NCI-H128 (cell line): ENCODE measurements around the gene CENPP.

ENCODE experiments used
- DNase-seq: peaks from one replicate; lab custom pipeline; 2025; ENCODE audit not compliant: unreplicated experiment; lab: John Stamatoyannopoulos, UW

The CENPP gene

GRCh38 chr9:92652461-92652860, 326.7 kb downstream of the CENPP start:
- DNase-seq = no peak

DNA sequence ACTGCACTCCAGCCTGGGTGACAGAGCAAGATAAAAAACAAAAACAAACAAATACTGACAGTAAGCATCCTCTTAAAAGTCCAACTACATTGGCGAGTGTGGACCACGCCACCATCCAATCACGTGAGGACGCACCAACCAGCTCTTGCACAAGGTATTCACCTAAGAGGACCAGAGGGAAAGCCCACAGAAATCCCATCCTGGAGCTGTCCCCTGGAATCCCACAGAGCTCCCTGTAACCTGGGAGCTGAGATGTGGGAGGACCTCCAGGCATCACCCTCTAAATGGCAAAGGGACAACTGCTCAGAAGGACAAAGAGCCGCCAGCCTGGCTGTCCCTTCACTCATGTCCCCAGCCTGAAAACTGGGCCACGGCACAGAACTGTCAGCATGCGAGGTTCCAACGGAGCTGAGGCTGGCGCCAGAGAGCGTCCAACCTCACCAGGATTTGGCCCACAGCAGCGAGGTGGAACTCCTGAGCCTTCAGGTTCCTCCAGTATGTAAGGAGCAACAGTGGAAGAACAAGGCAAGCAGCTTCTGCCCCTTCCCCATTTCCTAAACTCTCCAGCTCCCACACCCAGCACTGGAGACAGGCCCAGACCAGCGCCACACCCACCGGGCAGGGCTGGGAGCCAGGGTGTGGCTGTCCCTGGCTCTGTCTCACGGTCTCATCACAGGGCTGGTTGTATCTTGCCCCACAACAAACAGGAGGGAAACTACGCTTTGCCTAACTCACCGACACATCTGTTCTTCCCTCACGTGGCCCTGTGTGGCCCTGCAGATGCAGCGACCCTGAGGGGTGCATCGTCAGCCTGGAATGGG, 328.9 kb downstream of the CENPP start:
- DNase-seq = no peak

DNA sequence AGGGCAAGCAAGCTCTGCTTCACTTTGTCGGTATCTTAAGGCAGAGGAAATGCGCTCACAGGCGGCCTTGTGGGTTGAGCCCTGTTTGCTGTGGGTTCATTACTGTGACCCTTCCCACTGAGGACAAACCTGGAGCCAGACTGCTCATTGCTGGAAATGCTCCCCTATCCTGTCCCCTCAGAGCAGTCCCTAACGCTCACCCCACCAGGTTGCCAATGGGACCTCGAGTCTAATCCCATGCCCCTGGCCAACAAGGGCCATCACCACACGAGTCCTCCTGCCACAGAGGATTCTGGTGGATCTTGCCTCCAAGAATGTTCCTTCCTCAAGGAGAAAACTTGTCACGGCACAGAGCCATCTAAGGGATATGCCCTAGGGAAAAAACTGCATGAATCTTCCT, 329.6 kb downstream of the CENPP start:
- DNase-seq = no peak

GRCh38 chr9:92655896-92656536, 330.3 kb downstream of the CENPP start:
- DNase-seq = no peak

DNA sequence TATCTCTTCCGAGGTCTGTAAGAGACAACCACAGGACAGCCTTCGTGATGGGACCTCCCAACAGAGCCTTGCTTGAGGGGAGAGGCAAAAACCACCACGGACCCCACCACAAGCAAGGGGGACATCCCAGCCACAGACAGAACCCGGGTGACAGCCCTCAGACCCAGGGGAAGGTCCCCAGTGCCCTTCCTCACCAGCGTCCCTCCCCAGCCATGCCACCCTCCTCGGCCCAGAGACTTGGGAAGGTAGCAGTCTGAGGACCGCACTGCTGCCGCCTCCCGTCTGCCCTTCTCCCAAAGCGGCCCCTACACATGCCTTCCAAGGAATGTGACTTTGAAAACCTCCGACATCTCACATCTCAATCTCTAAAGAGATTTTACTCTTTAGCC, 330.8 kb downstream of the CENPP start:
- no peak for DNase-seq

DNA sequence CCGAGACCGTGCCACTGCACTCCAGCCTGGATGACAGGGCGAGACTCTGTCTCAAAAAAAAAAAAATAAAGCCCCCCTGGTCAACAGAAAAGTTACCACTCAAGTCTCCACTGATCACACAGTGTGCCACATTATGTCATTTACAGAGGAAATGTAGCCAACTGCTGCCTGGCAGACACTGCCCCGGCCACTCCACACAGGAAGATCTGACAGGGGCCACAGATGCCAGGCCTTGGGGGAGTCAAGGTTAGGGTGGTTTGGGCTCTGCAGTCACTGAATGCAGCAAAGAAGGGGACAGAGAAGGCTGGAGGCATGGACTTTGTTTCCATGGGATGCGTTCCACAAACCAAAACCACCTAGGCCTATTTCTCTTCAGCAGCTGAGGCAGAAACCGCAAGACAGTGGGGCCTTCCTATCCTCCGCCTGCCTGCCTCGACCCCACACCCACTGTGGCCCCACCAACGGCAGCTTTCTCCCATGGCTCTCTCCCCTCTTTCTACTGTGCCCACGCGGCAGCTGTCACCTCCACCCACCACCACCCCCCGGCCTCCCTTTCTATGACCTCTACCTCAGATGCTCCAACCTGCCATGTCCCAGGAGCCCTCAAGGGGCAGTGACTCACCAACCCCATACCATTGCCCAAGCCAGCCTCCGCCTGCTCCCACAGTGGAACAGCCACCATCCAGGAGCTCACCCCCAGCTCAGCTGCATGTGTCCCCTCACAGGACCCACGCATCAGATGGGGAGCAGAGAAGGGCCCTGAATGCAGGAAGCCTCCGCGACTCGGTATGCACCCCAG, 331.7 kb downstream of the CENPP start:
- DNase-seq = no peak

- DNase-seq = no peak
These were observed 332.4 kb downstream of the CENPP start for GRCh38 chr9:92658176-92658575.

DNA sequence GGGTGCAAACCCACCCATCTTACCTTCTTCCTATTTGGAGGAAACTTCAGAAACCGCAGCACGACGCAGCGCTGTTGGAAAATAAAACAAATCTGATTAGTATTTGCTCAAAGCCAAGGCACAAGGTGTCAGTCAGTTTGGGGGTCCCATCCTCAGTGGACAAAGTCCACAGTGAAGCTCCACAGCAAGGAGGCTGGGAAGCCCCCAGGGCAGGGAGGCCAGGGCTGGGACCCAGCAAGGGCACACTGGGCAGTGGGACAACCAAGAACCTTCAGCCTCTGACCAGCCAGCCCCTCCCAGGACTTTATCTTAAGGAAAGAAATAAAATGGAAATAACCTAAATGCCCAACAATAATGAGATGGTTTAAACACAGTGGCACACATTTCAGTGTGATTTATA, 332.9 kb downstream of the CENPP start:
- DNase-seq = no peak

GRCh38 chr9:92659601-92660000, 333.8 kb downstream of the CENPP start:
- no peak for DNase-seq

- DNase-seq = no peak
These were observed 334.5 kb downstream of the CENPP start for GRCh38 chr9:92660266-92660665.

DNA sequence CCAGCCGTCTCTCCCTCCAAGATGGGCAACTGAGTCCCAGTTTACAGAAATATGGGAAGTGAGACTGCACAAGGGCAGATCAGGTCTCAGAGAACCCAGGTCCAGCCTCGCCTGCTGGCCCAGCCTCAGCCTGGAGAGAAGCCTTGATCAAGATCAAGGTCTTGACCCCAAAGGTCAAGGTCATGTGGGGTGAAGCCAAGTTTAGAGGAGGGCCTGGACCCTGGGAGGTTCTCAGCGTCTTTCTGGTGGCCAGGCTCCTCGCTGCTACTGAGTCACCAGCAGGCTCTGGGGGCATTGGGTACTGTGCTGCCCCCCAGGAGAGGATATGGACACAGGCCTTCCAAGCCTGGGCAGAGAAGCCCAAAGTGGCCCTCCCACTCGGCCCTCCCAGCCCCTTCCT, 335.4 kb downstream of the CENPP start:
- DNase-seq = no peak

DNA sequence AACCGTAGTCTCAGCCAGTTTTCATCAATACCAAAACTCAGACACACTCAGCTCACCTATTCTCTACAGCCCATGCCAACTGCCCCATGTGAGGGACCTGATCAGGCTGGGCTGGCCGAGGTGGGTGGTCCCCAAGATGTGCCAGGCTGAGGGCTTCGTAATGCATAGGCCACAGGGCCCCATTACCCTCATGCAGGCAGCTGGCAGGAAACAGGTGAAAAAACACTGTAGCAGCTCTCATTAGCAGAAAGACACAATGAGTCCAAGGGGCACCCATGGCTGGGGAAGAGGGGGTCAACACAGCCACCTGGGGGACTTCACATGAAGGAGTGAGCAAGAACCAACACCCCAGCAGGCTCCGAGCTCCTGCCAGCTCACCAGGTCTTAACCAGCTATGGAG, 336.0 kb downstream of the CENPP start:
- DNase-seq = no peak

GRCh38 chr9:92663126-92663525, 337.4 kb downstream of the CENPP start:
- DNase-seq = no peak

- DNase-seq = no peak
These were observed 338.2 kb downstream of the CENPP start for GRCh38 chr9:92663951-92664350.

DNA sequence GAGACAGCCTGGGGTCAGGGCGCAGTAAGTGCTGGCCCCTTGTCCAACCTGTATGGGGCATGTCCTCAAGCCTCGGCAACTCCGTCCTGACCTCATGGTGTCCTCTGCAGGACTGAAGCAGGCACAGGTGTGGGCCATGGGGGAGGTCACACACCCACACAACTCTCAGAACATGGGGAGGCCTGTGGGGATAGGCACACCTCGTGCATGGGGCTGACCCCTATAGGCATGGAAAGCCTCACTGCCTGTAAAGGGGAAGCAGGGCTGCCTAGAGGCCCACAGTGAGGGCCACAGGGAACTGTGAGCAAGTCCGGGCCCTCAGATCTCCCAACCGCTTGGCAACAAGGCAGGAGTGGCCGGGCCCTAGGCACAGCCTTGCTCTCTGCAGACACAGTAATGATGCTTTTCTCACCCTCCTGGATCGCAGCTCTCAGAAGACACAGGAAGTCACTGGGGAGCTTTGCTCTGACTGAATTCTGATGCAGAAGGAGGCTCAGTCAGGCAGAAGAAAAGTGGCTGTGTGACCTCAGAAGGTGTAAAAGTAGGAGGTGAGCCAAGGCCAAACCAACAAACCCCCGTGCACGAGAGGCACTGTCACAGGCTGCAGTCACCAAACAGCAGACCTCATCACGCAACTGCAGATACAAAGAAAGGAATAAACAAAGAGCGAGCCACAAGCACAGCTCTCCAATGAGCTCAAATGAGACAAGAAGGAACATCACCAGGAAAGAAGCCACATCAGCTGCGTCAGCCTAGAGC, 338.8 kb downstream of the CENPP start:
- no peak for DNase-seq

- no peak for DNase-seq
These were observed 340.1 kb downstream of the CENPP start for GRCh38 chr9:92665836-92666235.

DNA sequence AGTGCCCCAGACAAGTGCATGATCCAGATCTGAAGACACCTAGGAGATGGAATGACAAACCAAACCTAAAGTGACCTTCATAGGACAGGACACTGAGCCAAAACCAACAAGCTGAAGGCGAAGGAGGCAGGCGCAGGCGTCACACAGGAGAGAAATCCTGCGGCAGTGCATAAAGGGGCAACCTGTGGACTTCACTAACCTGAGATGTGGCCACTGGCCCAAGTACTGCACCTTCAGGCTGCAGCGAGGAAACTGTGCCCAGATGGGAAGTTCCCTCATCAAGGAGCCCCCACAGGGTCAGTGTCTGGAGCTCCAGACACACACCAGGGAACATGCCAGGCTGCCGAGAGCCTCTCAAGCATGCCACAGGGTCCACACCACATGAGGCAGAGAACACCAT, 340.5 kb downstream of the CENPP start:
- no peak for DNase-seq

- no peak for DNase-seq
These were observed 341.3 kb downstream of the CENPP start for GRCh38 chr9:92666912-92667532.

- no peak for DNase-seq
These were observed 343.2 kb downstream of the CENPP start for GRCh38 chr9:92668746-92669526.

- no peak for DNase-seq
These were observed 343.8 kb downstream of the CENPP start for GRCh38 chr9:92669527-92669889.
